ENCODE measurements around the gene NDUFV3.

Gene NDUFV3

GRCh38 chr21:42848932-42849758 is 44.0 kb upstream of the NDUFV3 start:
- Histone ChIP-seq H3K4me3 (no peak overlapping the region), H3K27ac (no peak overlapping the region)
- DNase-seq (ENCODE audit: low spot score) = no peak
- TF ChIP-seq CTCF (IDR thresholded peaks at IDR 0.05) = no peak

- no peak for DNase-seq (ENCODE audit: low spot score)
- Histone ChIP-seq H3K4me3 (no peak overlapping the region), H3K27ac (no peak overlapping the region)
- no peak for TF ChIP-seq CTCF (IDR thresholded peaks at IDR 0.05)
Measured at GRCh38 chr21:42849759-42850412, 43.2 kb upstream of the NDUFV3 start.

GRCh38 chr21:42850463-42850862 is 42.6 kb upstream of the NDUFV3 start:
- no peak for TF ChIP-seq CTCF (IDR thresholded peaks at IDR 0.05)
- no peak for DNase-seq (ENCODE audit: low spot score)
- no peak overlapping the region for H3K27ac ChIP-seq
- no peak overlapping the region for H3K4me3 ChIP-seq

- no peak overlapping the region for H3K4me3 ChIP-seq
- DNase-seq (ENCODE audit: low spot score) = no peak
- no peak overlapping the region for H3K27ac ChIP-seq
- no peak for TF ChIP-seq CTCF (IDR thresholded peaks at IDR 0.05)
Measured at GRCh38 chr21:42850866-42851391, 42.2 kb upstream of the NDUFV3 start.

- no peak for TF ChIP-seq CTCF (IDR thresholded peaks at IDR 0.05)
- no peak overlapping the region for H3K4me3 ChIP-seq
- H3K27ac ChIP-seq = no peak overlapping the region
- no peak for DNase-seq (ENCODE audit: low spot score)
Measured at GRCh38 chr21:42851812-42852665, 41.1 kb upstream of the NDUFV3 start.

- no peak overlapping the region for H3K27ac ChIP-seq
Measured at GRCh38 chr21:42852925-42853570, 40.1 kb upstream of the NDUFV3 start.

More at GRCh38 chr21:42852925-42853570, 40.1 kb upstream of the NDUFV3 start:
- no peak for DNase-seq (ENCODE audit: low spot score)
- no peak overlapping the region for H3K4me3 ChIP-seq
- no peak for TF ChIP-seq CTCF (IDR thresholded peaks at IDR 0.05)
